ENCODE data around the gene PARP11.
A peak's percentile ranks its signal among the peaks of the same experiment; 100 is the strongest.
"Not testable (repeated sequence)": the region's sequence is repeated elsewhere in the genome, so short reads cannot be mapped to it uniquely, and the experiment has no call there.

Gene PARP11

DNA sequence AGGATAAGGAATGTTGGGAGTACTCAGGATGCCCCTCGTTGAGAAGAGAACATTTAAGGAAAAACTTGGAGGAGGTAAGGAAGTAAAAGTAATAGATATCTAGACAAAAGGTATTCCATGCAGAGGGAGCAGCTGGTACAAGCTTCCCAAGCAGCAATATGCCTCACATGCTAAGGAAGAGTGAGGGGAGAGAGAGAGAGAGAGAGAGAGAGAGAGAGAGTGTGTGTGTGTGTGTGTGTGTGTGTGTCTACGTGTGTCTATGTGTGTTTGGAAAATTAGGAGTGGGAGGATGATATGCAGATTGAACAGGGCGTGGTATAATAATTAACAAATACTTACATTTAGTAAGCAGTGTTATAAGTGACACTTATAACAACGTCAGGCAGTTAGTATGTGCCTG, 9.2 kb upstream of the PARP11 start:
- DNase-seq = no peak

DNA sequence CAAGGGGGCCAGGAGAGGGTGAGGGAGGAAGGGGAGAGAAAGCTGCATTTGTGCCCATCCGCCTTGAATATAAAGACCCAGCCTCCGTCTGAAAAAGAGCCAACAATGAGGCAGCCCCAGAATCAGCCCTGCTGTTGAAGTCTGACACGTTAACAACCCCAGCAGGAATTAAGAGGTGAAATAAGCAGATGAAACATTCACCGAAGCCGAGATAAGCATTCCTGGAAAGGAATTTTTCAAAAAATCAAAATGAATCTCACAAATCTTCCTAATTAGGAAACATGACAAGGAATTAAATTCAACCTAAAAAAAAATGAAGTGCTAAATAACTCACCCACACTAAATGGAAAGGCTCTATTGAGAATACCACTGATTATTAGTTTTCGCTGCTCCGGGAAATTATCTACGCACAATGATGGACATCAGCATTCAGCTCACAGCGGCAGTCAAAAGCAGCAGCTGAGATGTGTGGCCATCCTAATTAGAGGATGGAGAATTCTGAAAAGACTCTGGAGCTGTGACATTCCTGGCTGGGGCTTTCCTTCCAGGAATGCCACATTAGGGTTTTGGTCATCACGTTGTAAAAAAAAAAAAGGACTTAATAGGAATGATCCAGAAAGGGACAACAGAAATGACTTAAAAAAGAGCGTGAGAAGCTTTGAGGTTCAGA, 8.2 kb upstream of the PARP11 start:
- DNase-seq = no peak

DNA sequence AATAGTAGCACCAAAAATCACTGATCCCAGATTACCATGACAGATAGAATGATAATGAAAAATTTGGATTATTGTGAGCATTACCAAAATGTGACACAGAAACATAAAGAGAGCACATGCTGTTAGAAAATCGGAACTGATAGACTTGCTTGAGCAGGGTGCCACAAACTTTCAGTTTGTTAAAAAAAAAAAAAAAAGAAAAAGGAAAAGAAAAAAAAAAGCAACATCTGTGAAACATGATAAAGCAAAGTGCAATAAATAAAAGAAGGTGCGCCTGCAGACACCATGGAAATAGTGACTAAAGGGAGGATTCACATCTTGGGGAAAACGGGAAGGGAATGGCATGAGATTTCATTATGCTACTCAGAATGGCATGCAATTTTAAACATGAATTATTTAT, 6.6 kb upstream of the PARP11 start:
- DNase-seq = no peak

DNA sequence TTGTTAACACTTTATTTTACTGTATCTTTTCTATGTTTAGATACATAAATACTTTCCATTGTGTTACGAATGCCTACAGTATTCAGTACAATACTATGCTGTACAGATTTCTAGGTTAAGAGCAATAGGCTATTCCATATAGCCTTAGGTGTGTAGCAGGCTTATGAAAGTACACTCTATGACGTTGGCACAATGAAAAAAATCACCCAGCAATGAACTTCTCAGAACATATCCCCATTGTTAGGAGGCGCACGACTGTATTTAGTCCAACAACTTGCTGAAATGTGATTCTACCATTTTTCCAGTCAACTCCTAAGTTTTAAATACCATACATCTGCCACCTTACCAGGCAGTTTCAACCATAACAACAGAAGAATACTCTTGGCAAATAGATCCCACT, 1.8 kb downstream of the PARP11 start:
- no peak for DNase-seq

DNA sequence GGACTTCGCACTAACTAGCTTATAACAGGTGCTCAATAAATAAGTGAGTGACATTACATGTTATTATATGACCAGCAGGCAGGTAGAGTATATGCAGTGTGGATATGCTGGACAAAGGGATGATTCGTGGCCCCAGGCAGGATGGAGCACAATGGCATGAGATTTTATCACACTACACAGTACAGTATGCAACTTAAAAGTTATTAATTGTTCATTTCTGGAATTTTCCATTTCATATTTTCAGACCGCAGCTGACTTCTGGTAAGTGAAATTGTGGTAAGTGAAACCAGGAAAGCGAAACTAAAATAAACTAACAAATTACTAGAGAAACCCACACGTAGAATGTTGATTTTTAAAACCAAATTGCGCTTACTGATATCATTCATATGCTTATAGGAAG, 3.3 kb downstream of the PARP11 start:
- no peak for DNase-seq

DNA sequence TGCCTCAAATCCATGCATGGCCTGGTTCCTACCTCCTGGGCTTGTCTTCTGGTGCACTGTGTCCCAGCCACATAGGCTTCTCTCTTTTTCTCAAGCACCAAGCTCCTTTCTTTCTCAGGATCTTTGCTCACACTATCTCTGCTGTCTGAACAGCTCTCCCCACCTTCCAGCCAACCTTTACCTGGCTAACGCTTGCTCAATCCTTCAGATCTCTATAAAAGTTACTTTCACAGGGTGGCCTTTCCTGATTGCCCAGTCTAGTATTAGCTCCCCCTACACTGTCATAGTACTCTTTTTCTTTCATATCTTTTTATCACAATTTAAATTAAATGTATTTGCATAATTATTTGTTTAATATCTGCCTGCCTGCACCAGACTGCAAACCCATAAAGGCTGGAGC, 3.8 kb downstream of the PARP11 start:
- no peak for DNase-seq

DNA sequence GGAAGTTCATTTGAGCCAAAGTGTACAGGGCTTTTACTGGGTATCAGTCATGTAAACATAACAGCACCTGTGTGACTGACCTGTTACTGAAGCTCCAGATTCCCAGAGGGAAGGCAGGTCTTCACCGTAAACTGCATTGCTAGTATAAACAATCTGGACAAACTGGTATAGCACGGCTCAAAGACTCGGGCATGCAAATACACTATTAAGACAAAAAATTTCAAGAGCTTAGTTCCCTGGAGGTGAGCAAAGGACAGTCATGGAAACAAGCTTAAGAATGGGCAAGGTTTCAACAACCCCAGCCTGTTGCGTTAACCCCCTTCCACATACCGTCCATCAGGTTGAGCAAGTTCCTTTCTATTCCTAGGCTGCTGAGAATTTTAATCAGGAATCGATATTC, 9.4 kb downstream of the PARP11 start:
- DNase-seq = no peak

DNA sequence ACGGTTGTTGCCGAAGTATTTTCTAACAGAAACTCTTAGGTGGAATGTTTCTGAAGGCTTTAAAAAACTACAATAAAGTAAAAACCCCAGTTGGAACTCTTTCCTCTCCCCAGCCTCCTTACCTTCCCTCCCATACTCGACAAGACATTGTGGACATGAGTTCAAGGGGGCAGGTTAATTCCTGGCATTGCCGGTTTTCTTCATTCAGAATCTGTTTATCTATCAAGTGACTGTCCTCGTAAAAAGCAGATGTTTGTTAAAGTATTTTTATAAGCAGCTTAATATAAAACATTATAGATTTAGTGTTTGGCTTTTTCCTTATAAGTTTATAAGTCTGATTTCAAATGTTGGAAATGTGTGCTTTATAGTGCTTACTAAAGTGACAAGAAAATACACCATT, 30.7 kb downstream of the PARP11 start:
- no peak for DNase-seq

DNA sequence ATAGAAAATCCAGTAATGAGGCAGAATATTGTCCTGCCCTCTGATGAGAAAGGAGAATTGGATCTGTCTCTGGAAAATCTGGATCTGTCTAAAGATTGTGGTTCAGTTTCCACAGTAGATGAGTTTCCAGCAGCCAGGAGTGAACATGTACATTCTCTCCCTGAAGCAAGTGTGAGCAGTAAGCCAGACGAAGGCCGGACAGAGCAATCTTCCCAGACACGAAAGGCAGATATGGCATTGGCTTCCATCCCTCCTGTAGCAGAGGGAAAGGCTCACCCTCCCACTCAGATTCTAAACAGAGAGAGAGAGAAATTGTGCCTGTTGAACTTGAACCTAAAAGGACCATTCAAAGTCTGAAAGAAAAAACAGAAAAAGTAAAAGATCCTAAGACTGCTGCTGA, 31.4 kb downstream of the PARP11 start:
- no peak for DNase-seq

DNA sequence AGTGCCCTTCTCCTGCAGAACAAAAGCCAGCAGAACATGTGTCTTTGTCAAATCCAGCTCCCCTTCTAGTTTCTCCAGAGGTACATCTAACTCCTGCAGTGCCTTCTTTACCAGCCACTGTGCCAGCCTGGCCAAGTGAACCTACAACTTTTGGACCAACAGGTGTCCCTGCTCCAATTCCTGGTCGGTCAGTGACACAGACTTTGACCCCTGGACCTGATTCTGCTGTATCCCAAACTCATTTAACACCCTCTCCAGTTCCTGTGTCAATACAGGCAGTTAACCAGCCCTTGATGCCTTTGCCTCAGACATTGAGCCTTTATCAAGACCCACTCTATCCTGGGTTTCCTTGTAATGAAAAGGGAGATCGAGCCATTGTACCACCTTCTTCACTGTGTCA, 32.4 kb downstream of the PARP11 start:
- not testable (repeated sequence) for DNase-seq

DNA sequence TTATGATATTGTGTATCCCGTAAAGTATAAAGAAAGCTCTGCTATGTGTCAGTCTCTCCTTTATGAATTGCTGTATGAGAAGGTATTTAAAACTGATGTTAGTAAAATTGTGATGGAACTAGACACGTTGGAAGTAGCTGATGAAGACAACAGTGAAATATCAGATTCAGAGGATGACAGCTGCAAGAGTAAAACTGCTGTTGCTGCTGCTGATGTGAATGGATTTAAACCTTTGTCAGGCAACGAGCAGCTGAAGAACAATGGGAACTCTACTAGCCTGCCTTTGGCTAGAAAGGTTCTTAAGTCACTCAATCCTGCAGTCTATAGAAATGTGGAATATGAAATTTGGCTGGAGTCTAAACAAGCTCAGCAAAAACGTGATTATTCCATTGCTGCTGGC, 33.5 kb downstream of the PARP11 start:
- not testable (repeated sequence) for DNase-seq

DNA sequence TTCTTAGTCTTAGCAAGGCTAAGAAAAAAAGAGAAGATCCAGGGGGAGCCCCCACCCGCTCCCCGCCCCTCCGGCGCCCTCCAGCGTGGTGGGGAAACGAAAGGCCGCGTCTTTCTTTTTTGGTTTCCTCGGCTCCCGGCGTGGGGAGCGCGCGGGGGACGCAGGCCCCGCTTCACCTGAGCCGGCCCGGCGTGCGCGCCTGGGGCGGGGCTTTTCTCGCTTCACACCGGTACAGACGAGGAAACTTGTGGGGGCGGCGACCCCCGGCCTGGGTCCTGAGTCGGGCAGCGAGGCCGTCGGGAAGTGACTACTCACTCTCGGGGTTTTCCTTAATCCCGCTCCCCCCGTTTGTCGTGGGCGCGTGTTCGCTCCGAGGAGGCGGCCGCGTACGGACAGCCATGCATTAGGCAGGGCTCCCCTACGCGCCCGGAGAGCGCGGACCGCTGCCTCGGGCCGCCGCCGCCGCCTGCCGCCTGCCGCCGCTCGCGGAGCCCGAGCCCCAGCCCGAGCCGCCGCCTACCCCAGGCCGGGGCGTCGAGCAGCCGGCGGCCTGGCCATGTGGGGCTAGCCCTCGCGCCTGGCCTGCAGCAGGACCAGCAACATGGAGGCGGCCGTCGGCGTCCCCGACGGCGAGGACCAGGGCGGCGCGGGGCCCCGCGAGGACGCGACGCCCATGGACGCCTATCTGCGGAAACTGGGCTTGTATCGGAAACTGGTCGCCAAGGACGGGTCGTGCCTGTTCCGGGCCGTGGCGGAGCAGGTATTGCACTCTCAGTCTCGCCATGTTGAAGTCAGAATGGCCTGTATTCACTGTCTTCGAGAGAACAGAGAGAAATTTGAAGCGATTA, 34.3 kb downstream of the PARP11 start:
- DNase-seq = peak; percentile 32

DNA sequence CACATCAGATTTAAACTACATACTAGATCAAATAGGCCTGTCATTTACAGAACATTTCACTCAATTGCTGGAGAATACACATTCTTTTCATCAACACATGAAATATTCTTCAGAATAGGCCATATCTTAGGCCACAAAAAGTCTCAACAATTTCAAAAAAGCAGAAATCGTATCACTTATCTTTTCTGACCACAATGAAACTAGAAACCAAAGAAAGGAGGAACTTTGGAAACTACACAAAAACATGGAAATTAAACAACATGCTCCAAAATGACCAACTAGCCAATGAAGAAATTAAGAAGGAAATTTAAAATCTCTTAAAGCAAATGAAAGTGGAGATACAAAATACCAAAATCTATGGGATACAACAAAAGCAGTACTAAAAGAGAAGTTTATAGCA, 35.1 kb downstream of the PARP11 start:
- DNase-seq = no peak

DNA sequence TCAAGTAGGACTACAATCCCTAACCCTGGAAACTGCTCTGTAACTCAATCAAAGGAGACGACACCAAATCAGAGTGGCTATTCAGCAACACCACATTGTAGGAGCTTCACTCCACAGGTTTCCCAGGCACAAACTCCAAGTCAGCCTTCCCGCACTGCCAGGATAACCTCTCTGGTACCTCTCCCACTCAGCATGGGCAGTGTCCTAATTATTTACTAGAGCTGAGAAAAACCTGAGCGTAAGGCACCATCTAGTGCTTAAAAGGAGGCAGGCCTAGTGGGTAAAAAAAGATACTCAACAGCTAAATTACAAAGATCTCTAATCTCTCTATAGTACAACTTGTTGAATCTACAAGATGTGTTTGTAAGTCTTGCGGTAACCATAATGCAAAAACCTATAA, 36.1 kb downstream of the PARP11 start:
- no peak for DNase-seq

DNA sequence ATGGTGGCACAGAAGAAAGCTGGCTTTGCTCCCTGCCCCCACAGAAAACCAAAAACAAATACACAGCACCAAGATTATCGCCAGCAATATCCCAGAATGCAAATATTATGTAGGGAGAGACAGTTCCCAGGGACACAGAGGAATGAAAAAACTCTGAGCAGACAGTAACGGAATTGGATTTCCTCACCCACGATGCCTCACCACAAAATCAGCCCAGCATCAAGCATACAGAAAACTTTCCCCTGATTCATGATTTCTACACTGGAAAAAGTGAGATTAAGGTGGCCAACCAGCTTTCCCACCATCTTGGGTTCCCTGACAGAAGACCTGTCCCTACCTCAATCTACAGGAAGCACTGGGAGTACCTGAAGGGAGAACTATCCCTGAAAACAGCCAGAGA, 36.6 kb downstream of the PARP11 start:
- no peak for DNase-seq

DNA sequence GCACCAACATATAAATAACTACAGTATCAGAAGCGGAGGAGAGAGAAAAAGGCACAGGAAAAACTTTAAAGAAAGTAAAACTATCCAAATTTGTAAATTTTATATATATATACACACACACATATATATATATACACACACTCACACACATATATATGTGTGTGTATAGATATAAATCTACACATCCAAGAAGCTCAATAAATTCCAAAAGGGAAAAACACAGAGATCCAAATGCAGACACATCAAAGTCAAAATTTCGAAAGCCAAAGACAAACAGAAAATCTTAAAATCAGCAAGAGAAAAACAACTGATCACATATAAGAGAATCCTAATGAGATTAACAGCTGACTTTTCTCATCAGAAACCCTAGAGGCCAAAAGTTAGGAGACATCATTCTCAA, 37.3 kb downstream of the PARP11 start:
- no peak for DNase-seq

DNA sequence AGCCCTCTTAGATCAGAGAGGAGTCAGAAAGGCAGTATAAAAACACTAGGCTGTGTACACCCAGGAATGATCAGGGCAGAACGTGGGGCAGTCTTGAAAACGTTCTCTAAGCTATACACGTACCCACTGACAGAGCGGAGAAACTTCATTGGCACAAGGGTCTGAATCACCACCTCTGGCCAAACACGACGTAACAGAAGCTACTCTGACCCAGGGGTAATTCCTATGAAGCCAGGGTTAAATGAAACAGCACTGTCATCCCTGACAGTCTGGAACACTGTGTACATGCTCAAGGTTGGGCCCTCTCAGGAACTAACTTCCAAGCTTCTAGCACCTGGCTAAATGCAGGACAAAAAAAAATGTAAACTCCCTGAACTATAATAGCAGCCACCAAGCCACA, 38.4 kb downstream of the PARP11 start:
- no peak for DNase-seq

DNA sequence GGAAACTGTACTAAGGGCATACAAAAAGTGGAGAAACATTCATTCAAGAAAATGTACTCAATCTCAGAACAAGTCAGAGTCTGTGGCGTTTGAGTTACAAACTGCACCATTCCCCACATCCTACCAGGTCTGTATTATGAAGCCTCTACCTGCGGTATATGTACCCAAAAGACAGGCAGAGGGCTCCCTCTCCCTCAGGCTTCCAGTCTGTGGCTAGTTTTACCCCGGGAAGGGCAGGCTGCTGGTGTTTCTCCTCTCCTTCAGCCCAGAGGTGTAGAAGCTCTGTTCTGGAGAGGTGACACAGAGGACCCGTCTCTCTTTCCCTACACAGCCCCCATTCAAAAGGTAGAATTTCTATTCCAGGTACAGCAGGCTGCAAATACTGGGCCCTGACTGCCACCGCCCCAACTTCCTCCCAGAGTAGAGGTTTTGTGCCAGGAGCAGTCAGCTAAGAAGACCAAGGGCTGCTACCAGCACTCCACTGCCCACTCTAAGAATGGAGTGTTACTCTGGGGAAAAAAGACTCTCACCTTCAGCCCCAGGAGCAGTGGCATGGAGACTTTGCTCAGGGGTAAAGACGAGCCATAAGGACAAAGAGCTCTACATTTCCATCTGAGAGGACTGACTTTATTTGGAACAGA, 39.4 kb downstream of the PARP11 start:
- DNase-seq = no peak

DNA sequence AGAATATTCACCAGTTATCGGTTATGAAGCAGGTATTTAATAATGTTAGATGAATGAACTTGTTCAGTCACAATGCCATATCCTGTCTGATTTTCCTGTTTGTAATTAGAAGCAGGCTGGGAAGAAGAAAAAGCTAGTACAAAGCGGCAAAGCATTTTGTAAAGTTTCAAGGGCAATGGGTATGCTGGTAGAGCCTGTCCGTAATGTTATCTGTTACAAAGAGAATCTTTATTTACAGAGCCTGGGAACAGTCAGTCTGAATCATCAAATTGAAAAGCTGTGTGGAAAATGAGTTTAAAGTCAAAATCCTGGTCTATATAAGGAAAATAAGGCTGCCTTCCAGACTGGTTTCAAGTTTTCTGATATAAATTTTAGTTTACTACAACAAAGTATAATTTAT, 40.5 kb downstream of the PARP11 start:
- no peak for DNase-seq

DNA sequence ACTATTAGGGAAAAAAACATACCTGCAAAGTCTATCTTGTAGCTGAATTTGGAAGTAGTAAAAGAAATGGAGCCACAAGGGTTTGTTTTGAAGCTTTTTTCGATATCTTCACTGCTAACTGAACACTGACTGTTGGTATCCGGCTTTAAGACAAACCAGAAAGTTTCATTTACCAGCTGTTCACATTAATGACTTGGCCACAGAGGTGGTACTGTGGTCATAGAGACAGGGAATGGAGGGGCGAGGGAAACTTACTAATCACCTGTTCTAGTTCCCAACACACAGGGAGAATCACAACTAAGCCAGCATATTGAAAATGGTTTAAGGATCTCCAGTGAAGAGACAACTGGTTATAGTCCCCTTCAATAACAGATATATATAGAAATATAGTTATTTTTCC, 44.3 kb downstream of the PARP11 start:
- DNase-seq = no peak

DNA sequence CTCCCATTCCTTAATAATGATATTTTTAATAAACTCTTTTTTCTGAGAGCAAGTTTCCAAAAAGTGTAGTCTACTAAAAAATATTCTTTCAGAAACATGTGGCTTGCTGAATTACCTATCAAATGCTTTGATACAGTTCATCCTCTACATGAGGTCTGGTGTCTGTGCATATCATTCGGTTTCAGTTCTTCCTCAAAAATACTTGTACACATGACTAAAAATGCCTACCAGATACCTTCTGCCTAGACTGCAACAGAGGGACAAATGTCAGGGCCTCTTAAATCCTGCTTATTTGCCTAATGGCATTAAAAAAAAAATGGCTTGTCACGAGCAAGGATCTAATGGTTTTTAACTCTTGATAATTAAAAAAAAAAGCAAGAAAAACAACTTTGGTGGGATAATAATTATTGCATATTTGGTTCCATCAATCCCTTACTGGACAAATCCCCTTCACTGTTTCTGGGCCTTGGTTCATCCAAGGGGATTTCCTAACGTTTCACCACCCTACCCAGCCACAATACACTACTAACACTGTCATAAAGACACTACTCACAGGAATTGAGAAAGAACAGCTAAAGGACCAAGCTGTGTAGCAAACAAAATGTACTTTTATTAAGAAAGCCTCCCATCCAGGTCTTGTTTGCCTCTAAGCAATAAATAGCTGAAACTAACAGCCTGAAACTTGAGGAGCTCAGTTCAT, 45.7 kb downstream of the PARP11 start:
- no peak for DNase-seq

DNA sequence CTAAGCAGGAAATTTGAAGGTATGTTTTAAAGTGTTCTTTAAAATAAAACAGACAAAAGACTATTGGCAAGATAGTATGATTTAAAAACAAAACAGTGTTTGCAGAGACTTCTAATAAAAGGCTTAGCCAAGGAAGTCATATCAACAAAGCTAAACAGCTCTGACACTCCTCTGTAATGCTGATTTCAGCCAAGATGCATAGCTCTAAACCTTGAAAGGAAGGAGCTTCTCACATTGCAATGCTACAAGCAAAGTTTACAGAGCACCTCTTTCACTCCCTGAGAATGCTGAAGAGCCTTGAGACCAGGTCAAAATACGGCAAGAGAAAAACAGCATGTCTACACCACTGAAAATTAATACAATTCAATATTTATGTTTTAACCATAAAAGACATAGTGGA, 51.8 kb downstream of the PARP11 start:
- DNase-seq = no peak

DNA sequence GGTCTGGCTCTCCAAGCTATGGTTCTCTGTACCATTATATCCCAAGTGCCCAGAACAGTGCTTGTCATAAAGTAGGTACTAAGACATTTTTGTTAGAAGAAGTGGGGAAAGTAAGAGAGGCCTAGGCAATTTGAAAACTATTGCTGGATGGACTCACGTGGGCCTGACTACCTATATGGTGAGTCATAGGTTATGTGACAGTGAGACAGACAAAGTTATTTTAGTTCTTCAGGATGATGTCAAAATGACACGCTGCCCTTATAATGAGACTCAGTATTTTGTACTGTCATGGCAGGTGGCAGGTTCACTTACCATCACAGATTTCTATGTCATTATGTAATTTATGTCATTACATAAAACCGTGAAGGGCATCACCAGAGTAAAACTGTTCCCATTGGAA, 53.1 kb downstream of the PARP11 start:
- no peak for DNase-seq

DNA sequence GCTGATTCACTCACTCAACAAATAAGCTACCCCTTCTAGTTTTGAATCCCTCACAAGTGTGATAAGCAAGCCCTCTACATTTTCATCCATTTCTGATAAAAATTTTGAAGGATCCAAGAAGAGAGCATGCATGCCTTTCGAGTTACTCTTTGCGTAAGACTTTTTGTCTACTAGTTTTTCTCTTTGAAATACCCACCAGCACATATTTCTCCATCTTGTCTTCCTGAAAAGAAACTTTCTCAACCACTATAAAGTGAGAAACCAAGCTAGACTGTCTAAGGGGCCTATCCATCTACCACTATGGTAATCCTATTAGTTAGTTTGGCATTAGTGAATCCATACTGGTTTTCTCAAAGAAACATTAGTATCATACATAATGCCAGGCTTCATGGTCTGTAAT, 56.9 kb downstream of the PARP11 start:
- DNase-seq = no peak
